CD4-positive, alpha-beta T cell (primary cell): ENCODE results near the gene ADISSP. TPM values are rescaled to one million over a fixed set of nuclear protein-coding genes. Genes with fewer than 3 reads are reported as not detected.

ENCODE experiments used
- ATAC-seq: fragments of 200-7000 bp; cut with Tn5 transposase; one replicate; pipeline ENCODE4 v1.10.0; 2022; ENCODE audit warnings: mild to moderate bottlenecking; ENCODE audit not compliant: poor library complexity
- CTCF ChIA-PET: fragments of 350-600 bp; sonication (Branson Sonifier 250); formaldehyde crosslinking; loops from one replicate; lab custom pipeline; 2021; ENCODE audit warnings: antibody characterized with exemption, inconsistent platforms; lab: Charles Lee
- POLR2A ChIA-PET: fragments of 350-600 bp; sonication (Branson Sonifier 250); formaldehyde crosslinking; loops from one replicate; lab custom pipeline; 2021; ENCODE audit warnings: antibody characterized with exemption, inconsistent platforms; lab: Charles Lee
- DNase-seq, 14 experiments: peaks; one replicate each; pipeline ENCODE4 v3.0.0-alpha.2; 2013 to 2020; ENCODE audit warnings: mixed read lengths in 2 of 14
- H3K27ac ChIP-seq, 2 donors: one replicate each; pipeline versions ENCODE4 v1.5.1 to v1.7.0; 2013; ENCODE audit warnings: low read length in 2 of 2, low read depth in 1 of 2, mild to moderate bottlenecking in 1 of 2
- H3K27me3 ChIP-seq, 2 experiments: 1 replicate in 1 of 2; 2 replicates in 1 of 2; pipeline versions ENCODE4 v1.6.1 to v1.7.0; 2013; ENCODE audit warnings: low read length in 2 of 2, control low read depth in 1 of 2, mild to moderate bottlenecking in 1 of 2, moderate library complexity in 1 of 2; ENCODE audit not compliant: insufficient read depth in 2 of 2, control insufficient read depth in 1 of 2
- H3K36me3 ChIP-seq: one replicate; pipeline ENCODE4 v1.6.1; 2013; ENCODE audit warnings: low read length, control low read depth; ENCODE audit not compliant: insufficient read depth
- H3K4me1 ChIP-seq: one replicate; pipeline ENCODE4 v1.6.1; 2013; ENCODE audit warnings: low read length, control low read depth; ENCODE audit not compliant: insufficient read depth
- H3K4me3 ChIP-seq: one replicate; pipeline ENCODE4 v1.5.1; 2013; ENCODE audit warnings: mild to moderate bottlenecking, low read length, moderate library complexity
- H3K9me3 ChIP-seq, 2 experiments: 1 replicate in 1 of 2; 2 replicates in 1 of 2; pipeline versions ENCODE4 v1.6.1 to v1.7.0; 2013; ENCODE audit warnings: low read length in 2 of 2, mild to moderate bottlenecking in 2 of 2, control low read depth in 1 of 2, moderate library complexity in 1 of 2; ENCODE audit not compliant: control insufficient read depth in 1 of 2, insufficient read depth in 1 of 2
- H3K27ac Mint-ChIP-seq: one replicate; pipeline ENCODE4 v1.8.0; 2020; ENCODE audit warnings: mixed read lengths
- H3K27me3 Mint-ChIP-seq: one replicate; pipeline ENCODE4 v1.8.0; 2021; ENCODE audit warnings: mixed read lengths
- H3K36me3 Mint-ChIP-seq: one replicate; pipeline ENCODE4 v1.8.0; 2021; ENCODE audit warnings: low read depth, mixed read lengths
- H3K4me1 Mint-ChIP-seq: one replicate; pipeline ENCODE4 v1.8.0; 2021; ENCODE audit warnings: low read depth, mixed read lengths
- H3K4me3 Mint-ChIP-seq: one replicate; pipeline ENCODE4 v1.8.0; 2020; ENCODE audit warnings: mild to moderate bottlenecking, mixed read lengths
- H3K9me3 Mint-ChIP-seq: one replicate; pipeline ENCODE4 v1.8.0; 2020; ENCODE audit warnings: mixed read lengths
- CTCF ChIP-seq: fragments of 200-600 bp; IDR thresholded peaks from one replicate; pipeline ENCODE4 v1.8.0; 2022; ENCODE audit warnings: antibody characterized with exemption, mild to moderate bottlenecking
- intact Hi-C, 2 experiments: fragments of 100-400 bp; cut with DNase I in 1 of 2; cut with micrococcal nuclease in 1 of 2; formaldehyde crosslinking; loops; one replicate each; pipeline versions ENCODE4 v1.15.1 to v1.9.0; 2023 to 2025; cut with DNase I, micrococcal nuclease
- total RNA-seq, 174 experiments: library from RNA in 2 of 174; stranded (reverse) in 2 of 174; gene quantifications; one replicate each; pipeline ENCODE4 v1.2.3 and lab custom pipeline; 2021 to 2026

ADISSP gene
- total RNA-seq, 2 experiments from 2014 or later = 11.2 to 11.6 TPM

DNA sequence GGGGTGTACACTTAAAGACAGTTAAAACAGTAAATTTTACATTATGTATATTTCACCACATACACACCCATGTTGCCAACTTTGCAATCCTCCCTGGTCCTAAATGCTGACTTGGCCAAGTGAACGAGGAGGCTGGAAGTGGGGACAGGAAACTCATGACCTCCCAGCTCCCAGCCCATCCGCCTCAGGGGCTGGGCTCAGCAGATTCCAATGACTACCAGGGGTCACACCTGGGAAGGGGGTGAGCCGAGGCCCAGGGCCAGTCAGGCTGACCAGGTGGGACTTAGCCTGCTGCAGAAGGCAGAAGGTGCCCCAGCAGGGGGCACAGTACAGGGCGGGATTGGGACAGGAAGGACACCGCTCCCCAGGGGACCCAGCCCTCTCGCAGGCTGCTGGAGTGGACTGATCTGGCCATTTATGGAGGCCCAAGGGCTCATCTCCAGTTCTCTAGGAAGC, 57.5 kb downstream of the ADISSP start:
- no peak for TF ChIP-seq CTCF
- H3K36me3 Mint-ChIP-seq = no peaks in the 10 kb centered on the region
- intact Hi-C loops = loop anchor here in 1 of 2 experiments (5.0 kb wide), 1 partner anchor 148 kb away; no protein-coding TSS in a partner anchor
- Histone ChIP-seq H3K27me3 (no peaks in the 10 kb centered on the region), H3K36me3 (no peaks in the 10 kb centered on the region), H3K4me1 (peaks cover 5% of the 10 kb centered on the region), H3K4me3 (no peak overlapping the region), H3K27ac (no peak overlapping the region), H3K9me3 (no peaks in the 10 kb centered on the region)
- ChIA-PET CTCF (interaction anchor here (1.3 to 1.8 kb wide), 7 partner anchors 10 to 146 kb away, joined by 3 to 18 read pairs (median 5); partner anchors contain the start of gene ADISSP), POLR2A (no interaction called here)
- no peak for ATAC-seq
- peak in 1 of 14 experiments; percentile 15 for DNase-seq
- no peak overlapping the region for H3K4me3 Mint-ChIP-seq
- H3K27ac Mint-ChIP-seq = no peak overlapping the region
- H3K9me3 Mint-ChIP-seq = no peaks in the 10 kb centered on the region
- no peaks in the 10 kb centered on the region for H3K4me1 Mint-ChIP-seq
- H3K27me3 Mint-ChIP-seq = peaks cover 8% of the 10 kb centered on the region

DNA sequence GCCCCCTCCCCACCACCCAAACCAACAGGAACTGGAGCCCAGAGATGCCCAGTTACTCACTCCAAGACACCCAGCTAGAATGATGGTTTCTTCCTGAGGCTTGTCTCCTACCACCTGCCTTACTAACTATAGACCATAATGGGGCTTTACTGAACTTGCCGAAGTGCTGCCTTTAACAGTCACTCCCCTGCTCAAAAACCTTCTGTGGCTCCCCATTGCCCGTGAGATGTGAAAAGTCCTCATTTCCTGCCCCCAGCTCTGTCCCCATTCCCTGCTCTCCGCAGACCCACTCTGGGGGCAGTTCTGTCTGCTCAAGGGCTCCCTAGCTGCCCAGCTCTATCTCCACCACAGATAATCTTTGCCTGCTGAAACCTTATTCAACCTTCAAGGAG, 60.0 kb downstream of the ADISSP start:
- Mint-ChIP-seq H3K4me3 (no peak overlapping the region), H3K27me3 (peaks cover 8% of the 10 kb centered on the region), H3K36me3 (no peaks in the 10 kb centered on the region), H3K9me3 (no peaks in the 10 kb centered on the region), H3K27ac (no peak overlapping the region), H3K4me1 (no peaks in the 10 kb centered on the region)
- no peak for DNase-seq
- Histone ChIP-seq H3K27me3 (no peaks in the 10 kb centered on the region), H3K4me3 (no peak overlapping the region), H3K27ac (no peak overlapping the region), H3K36me3 (no peaks in the 10 kb centered on the region), H3K4me1 (peaks cover 5% of the 10 kb centered on the region), H3K9me3 (no peaks in the 10 kb centered on the region)
- ATAC-seq = no peak
- CTCF ChIA-PET = interaction anchor here (0.9 kb wide), 1 partner anchor 31 kb away, joined by 4 read pairs; no protein-coding TSS in a partner anchor
- intact Hi-C loops = no loop called here
- POLR2A ChIA-PET = no interaction called here
- no peak for TF ChIP-seq CTCF

DNA sequence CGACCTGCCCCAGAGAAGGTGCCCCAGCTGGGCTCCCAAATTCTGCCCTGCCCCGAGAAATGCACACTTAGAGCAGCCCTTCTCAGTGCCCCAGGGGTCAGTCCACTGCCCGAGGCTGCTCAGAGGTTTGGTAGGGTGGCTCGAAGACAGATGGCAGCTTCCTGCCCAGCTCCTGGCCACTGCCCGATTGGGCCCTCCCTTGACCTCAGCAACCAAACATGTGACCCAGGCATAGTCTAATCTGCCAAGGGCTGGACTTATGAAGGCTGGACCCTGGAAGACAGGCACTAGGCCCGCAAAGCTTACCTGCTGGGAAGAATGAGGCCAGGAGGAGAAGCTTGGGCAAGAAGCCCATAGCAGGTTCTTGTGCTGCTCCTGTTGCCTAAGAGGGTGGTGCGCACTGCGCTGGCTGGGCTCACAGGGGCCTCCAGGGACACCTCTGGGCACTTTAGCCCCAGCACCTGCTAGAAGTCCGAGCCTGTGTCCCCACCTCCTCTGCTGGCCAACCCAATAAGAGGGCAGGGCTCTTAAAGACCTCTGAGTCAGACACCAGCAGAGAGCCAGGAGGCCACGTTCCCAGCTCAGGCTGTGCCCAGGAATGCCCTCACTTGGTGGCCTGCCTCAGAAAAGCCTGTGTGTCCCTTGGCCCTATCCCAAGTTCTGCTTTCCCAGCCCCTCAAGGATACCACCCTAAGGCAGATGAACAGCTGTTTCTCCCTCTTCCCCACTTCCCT, 60.6 kb downstream of the ADISSP start:
- peaks cover 8% of the 10 kb centered on the region for H3K27me3 Mint-ChIP-seq

More for the DNA sequence above, 60.6 kb downstream of the ADISSP start:
- POLR2A ChIA-PET = no interaction called here
- no peak for DNase-seq
- no peaks in the 10 kb centered on the region for H3K9me3 Mint-ChIP-seq
- no peaks in the 10 kb centered on the region for H3K9me3 ChIP-seq
- no peak overlapping the region for H3K27ac ChIP-seq
- no peak overlapping the region for H3K27ac Mint-ChIP-seq
- no peak overlapping the region for H3K4me3 ChIP-seq
- no peaks in the 10 kb centered on the region for H3K27me3 ChIP-seq
- H3K36me3 Mint-ChIP-seq = no peaks in the 10 kb centered on the region
- CTCF ChIA-PET = no interaction called here
- H3K4me1 Mint-ChIP-seq = no peaks in the 10 kb centered on the region
- intact Hi-C loops = no loop called here
- no peak for TF ChIP-seq CTCF
- no peak overlapping the region for H3K4me3 Mint-ChIP-seq
- H3K4me1 ChIP-seq = peaks cover 5% of the 10 kb centered on the region
- H3K36me3 ChIP-seq = no peaks in the 10 kb centered on the region
- ATAC-seq = no peak
